ENCODE measurements around the gene GRIA3.
"Not testable (repeated sequence)": the region's sequence is repeated elsewhere in the genome, so short reads cannot be mapped to it uniquely, and the experiment has no call there.

GRIA3 gene

GRCh38 chrX:123339221-123339905 is 155.3 kb downstream of the GRIA3 start:
- no peak for DNase-seq (ENCODE audit: low read depth in 2 of 2, low spot score in 1 of 2)

GRCh38 chrX:123340696-123341095 is 156.6 kb downstream of the GRIA3 start:
- DNase-seq (ENCODE audit: low read depth in 2 of 2, low spot score in 1 of 2): no peak

GRCh38 chrX:123348468-123348867 is 164.4 kb downstream of the GRIA3 start:
- DNase-seq (ENCODE audit: low read depth in 2 of 2, low spot score in 1 of 2): no peak

- DNase-seq (ENCODE audit: low read depth in 2 of 2, low spot score in 1 of 2): no peak
These were observed 166.1 kb downstream of the GRIA3 start for GRCh38 chrX:123350226-123350625.

- DNase-seq (ENCODE audit: low read depth in 2 of 2, low spot score in 1 of 2): no peak
These were observed 173.9 kb downstream of the GRIA3 start for GRCh38 chrX:123357941-123358340.

DNA sequence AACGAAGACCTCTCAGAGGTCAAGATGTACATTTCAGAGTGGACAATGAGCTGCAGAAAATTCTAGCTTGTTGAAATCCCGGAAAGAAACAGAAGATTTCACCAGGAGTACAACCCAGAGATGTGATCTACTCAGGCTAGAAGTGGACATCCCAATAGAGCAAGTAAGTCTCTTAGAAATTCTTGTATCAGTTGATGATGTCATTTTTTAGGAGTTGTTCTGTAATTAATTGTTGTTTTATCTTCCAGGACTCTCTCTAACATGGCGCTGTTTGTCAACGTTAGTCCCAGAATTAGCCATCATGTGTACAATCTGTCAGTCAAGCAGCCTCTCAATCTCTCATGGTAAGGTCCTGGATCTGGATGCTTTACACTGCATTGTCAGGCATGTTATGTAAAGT is 174.4 kb downstream of the GRIA3 start:
- no peak for DNase-seq (ENCODE audit: low read depth in 2 of 2, low spot score in 1 of 2)

DNA sequence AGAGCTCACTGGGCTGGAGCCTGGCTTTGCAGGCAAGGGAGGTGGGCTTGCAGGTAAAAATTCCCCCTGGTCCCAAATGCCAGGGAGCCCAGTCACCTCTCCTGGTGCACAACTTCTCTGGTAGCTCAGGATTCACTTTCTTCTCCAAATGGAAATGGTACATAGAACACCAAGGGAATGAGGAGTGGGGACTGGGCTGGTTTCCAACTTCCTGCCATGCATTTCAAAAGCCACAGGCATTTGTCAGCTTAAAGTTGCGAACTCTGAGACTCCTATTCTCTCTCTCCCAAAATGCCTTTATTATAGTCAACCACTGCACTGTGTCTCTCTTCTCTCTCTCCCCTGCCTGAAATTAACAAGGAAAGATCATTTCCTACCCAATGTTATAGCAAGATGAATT is 177.3 kb downstream of the GRIA3 start:
- no peak for DNase-seq (ENCODE audit: low read depth in 2 of 2, low spot score in 1 of 2)

DNA sequence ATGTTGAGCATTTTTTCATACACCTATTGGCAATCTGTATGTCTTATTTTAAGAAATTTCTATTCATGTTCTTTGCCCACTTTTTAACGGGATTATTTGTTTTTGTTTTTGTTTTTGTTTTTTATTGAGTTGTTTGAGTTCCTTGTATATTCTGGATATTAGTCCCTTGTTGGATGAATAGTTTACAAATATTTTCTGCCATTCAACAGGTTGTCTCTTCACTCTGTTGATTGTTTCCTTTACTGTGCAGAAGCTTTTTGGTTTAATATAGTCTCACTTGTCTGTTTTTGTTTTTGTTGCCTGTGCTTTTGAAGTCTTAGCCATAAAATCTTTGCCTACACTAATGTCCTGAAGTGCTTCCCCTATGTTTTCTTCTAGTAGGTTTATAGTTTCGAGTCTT is 202.1 kb downstream of the GRIA3 start:
- DNase-seq (ENCODE audit: low read depth in 2 of 2, low spot score in 1 of 2): not testable (repeated sequence)

GRCh38 chrX:123392921-123393320 is 208.8 kb downstream of the GRIA3 start:
- no peak for DNase-seq (ENCODE audit: low read depth in 2 of 2, low spot score in 1 of 2)

GRCh38 chrX:123399709-123400108 is 215.6 kb downstream of the GRIA3 start:
- DNase-seq (ENCODE audit: low read depth in 2 of 2, low spot score in 1 of 2): no peak

- no peak for DNase-seq (ENCODE audit: low read depth in 2 of 2, low spot score in 1 of 2)
These were observed 221.2 kb downstream of the GRIA3 start for GRCh38 chrX:123405231-123405630.

- no peak for DNase-seq (ENCODE audit: low read depth in 2 of 2, low spot score in 1 of 2)
These were observed 225.0 kb downstream of the GRIA3 start for GRCh38 chrX:123408821-123409737.

DNA sequence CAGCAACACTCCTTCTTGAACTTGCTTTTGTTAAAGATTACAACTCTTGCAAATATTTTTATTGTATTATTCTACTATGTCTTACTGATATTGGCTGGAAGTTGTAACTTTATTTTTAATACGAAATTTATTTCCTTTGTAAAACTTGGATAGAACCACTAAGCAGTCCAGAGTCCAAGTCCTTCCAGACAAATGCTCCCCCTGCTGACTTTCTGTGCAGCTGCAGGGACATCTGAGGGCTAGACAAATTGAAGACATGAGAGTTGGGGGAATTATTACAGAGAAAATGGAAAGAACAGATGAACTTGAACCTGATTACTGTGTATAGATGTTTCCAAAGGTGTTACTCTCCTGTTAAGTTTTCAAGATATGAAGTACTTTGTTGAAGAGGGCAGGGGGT is 238.8 kb downstream of the GRIA3 start:
- no peak for DNase-seq (ENCODE audit: low read depth in 2 of 2, low spot score in 1 of 2)

DNA sequence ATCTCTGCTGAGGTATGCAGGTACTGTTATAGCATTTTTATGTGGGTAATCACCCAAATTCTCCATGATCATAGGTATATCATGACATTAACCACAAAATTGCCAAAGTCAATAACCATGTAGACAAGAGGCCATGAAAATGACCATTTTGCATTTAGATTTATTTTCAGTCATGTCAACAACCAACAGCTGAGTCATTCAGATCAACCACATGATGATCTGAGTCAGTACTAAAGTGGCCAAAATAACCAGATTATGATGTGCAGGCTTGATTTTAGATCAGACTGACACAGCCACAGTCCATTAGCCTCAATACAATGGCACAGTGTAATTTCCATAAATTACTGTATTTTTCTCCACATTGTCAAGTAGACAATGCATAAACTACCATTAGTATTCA is 240.5 kb downstream of the GRIA3 start:
- DNase-seq (ENCODE audit: low read depth in 2 of 2, low spot score in 1 of 2): no peak

DNA sequence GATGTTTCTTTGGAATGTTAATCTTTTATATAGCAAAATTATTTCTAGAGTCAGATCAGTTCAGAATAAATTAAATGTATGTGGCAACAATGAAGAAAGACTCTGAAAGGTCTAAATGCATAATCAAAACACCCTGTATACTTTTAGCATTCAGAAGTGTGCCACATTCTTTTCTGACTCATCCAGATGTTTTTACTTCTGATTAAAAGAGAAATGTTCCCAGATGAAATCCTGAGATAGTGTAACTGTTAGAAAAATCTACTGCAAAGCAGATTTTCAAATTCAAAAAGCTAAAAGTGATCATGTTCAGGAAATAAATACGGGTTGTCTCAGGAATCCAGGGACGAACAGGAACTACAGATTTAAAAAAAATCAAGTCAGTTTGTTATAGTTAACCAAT is 241.4 kb downstream of the GRIA3 start:
- DNase-seq (ENCODE audit: low read depth in 2 of 2, low spot score in 1 of 2): no peak

DNA sequence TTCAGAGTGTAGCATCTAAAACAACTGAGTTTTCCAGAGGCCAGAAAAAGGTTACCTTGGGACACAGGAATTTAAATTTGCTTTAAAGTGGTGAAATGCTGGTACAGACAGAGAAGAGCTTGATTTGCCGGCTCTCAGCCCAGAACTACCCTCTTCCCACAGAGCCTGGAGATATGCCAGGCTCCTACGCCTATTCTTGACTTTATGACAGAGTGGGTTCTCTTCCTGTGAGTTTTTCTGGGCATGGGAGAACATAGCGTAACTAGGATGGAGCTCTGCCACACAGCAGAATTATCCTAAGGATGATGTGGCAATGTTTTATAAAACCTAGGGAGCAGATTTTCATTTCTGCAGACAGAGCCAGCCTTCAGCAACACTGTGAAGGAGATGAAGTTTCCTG is 241.8 kb downstream of the GRIA3 start:
- DNase-seq (ENCODE audit: low read depth in 2 of 2, low spot score in 1 of 2): no peak

- DNase-seq (ENCODE audit: low read depth in 2 of 2, low spot score in 1 of 2): no peak
These were observed 248.5 kb downstream of the GRIA3 start for GRCh38 chrX:123432361-123433150.

DNA sequence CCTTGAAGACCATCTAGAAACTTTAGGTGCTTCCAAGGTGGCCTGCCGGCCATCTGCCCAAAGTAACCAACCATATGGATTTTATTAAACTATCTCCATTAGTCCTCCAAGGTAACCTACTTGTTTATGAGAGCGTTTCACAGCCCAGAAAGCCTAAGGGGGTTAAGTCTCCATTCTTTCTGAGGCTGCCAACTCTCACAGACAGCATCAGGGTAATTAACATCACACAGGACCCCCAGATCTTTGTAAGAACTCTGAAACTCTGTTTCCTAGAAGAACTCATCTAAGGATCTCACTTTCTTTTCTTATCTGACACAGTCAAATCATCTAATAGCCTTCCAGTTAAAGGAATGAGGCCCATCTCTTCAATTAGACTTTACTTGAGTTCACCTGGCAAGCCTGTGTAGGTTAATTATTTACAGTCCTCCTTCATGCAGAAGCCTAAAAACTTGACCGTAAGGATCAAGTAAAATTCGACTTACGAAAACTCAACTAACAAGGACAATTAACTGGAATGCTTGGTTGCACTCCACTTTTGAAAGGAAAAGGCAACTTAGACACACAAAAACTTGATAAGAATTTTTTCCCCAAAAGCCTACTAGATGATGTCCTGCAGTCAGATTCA is 252.5 kb downstream of the GRIA3 start:
- no peak for DNase-seq (ENCODE audit: low read depth in 2 of 2, low spot score in 1 of 2)

GRCh38 chrX:123439926-123440325 is 255.8 kb downstream of the GRIA3 start:
- DNase-seq (ENCODE audit: low read depth in 2 of 2, low spot score in 1 of 2): not testable (repeated sequence)

DNA sequence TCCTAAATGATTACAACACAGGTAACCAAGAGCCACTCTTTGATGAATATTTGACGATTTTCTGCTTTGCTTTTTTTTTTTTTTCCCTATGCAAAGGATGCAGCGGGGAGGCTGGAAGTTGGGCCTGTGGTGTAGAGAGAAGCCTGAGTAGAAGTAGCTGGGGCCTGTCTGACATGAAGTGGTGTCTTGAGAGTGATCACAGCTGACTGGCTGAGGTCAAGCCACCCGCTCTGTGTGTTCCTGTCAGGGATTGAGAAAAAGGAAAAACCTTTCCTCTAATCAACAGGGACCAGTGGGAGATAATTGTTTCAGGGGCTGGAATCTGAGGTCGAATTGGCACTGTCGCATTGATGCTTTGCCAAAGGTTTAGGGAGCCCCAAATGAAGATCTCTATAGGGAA is 258.7 kb downstream of the GRIA3 start:
- no peak for DNase-seq (ENCODE audit: low read depth in 2 of 2, low spot score in 1 of 2)

DNA sequence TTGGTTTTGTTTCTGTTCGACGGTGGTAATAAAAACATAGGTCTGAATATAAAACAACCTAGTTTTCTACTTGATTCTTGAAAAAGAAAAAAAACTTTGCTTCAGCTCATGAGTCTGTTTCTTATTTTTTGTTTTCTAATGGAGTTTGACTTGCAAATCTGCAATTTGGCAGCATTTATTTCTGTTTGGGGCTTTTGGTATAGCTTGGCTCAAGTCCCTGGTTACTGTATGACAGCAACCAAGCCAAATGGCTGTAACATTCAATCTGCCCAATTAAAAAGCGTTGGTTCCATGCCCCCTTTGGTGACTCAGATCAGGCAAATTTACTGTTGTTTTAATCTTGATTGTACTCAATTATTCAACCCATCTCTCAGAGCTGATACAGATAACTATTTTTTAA is 263.4 kb downstream of the GRIA3 start:
- DNase-seq (ENCODE audit: low read depth in 2 of 2, low spot score in 1 of 2): no peak

All from stimulated activated CD8-positive, alpha-beta memory T cell treated with anti-CD3 and anti-CD28 coated beads, Interleukin-4, amount 100 ng/mL, for 4 hours (primary cell).